Spleen (tissue), 7 donors: ENCODE measurements around the gene DUOX2.

Experiments
- CTCF ChIP-seq, 11 experiments: fragments of 200-600 bp in 7 of 11; fragments of 450-650 bp in 4 of 11; sonication (generic) in 4 of 11; IDR thresholded peaks in 8 of 11; conservative IDR thresholded peaks in 3 of 11; 1 replicate in 7 of 11; 2 replicates in 4 of 11; pipeline versions ENCODE4 v1.4.0 to v1.8.0; 2016 to 2021; ENCODE audit warnings: antibody characterized with exemption in 11 of 11, inconsistent platforms in 4 of 11, mild to moderate bottlenecking in 1 of 11
- POLR2A ChIP-seq, 3 donors: fragments of 450-650 bp; IDR thresholded peaks; one replicate each; pipeline ENCODE4 v1.5.1; 2017; ENCODE audit warnings: antibody characterized with exemption in 3 of 3, mild to moderate bottlenecking in 1 of 3
- donor health status: DM: no; HTN: no; CAD: no; lungs with moderate emphysema.
- donor health status: DM: no; HTN: no; CAD: no.
- donor health status: DM: no; HTN: no; CAD: no.

GRCh38 chr15:45115312-45115820 is 1.4 kb upstream of the DUOX2 start:
- TF ChIP-seq CTCF (IDR thresholded peaks at IDR 0.05 in 8 of 11, conservative IDR thresholded peaks at IDR 0.05 in 3 of 11) (no peak), POLR2A (IDR thresholded peaks at IDR 0.05) (no peak)
